IgD-negative memory B cell (primary cell): ENCODE measurements around the gene TENT4A. TPM values are rescaled to one million over a fixed set of nuclear protein-coding genes. Genes with fewer than 3 reads are reported as not detected.

Experiments
- H3K27ac Mint-ChIP-seq, 3 donors: one replicate each; pipeline ENCODE4 v1.8.0; 2020 to 2022; ENCODE audit warnings: mild to moderate bottlenecking in 3 of 3, mixed read lengths in 3 of 3, moderate library complexity in 1 of 3
- H3K27me3 Mint-ChIP-seq: one replicate; pipeline ENCODE4 v1.8.0; 2021; ENCODE audit warnings: mixed read lengths
- H3K36me3 Mint-ChIP-seq: one replicate; pipeline ENCODE4 v1.8.0; 2020; ENCODE audit warnings: mild to moderate bottlenecking, mixed read lengths
- H3K4me1 Mint-ChIP-seq, 3 donors: one replicate each; pipeline ENCODE4 v1.8.0; 2020 to 2022; ENCODE audit warnings: mixed read lengths in 3 of 3, mild to moderate bottlenecking in 1 of 3
- H3K4me3 Mint-ChIP-seq, 4 donors: one replicate each; pipeline ENCODE4 v1.8.0; 2020 to 2022; ENCODE audit warnings: mild to moderate bottlenecking in 4 of 4, mixed read lengths in 4 of 4, moderate library complexity in 3 of 4
- H3K9me3 Mint-ChIP-seq, 3 donors: one replicate each; pipeline ENCODE4 v1.8.0; 2020 to 2021; ENCODE audit warnings: mixed read lengths in 3 of 3, mild to moderate bottlenecking in 1 of 3
- polyA plus RNA-seq: library from polyadenylated mRNA; unstranded; fragments of 300-500 nt; fragmentation: Illumina TruSeq; gene quantifications from one replicate; pipeline ENCODE4 v1.2.3, GENCODE V29; 2021

Gene TENT4A
- polyA plus RNA-seq, 1 donor from 2014 or later, result 1.6 TPM

- H3K4me1 Mint-ChIP-seq, result peaks cover 25 to 28% (median 26%) of the 10 kb centered on the region in 3 donors
- H3K27me3 Mint-ChIP-seq, result no peaks in the 10 kb centered on the region
- no peaks in the 10 kb centered on the region for H3K9me3 Mint-ChIP-seq
- H3K36me3 Mint-ChIP-seq, result peaks cover 6% of the 10 kb centered on the region
- H3K27ac Mint-ChIP-seq, result peak overlapping the region; percentile 31 to 67 (median 53)
- H3K4me3 Mint-ChIP-seq, result peak overlapping the region in 1 of 4 donors; percentile 45
Measured at GRCh38 chr5:6739603-6740002, 26.4 kb downstream of the TENT4A start.

- Mint-ChIP-seq H3K27me3 (no peaks in the 10 kb centered on the region), H3K27ac (peak overlapping the region in 1 of 3 donors; percentile 53), H3K4me1 (peaks cover 17 to 22% (median 19%) of the 10 kb centered on the region in 3 donors), H3K4me3 (no peak overlapping the region), H3K36me3 (peaks cover 7% of the 10 kb centered on the region), H3K9me3 (no peaks in the 10 kb centered on the region)
Measured at GRCh38 chr5:6740586-6741150, 27.4 kb downstream of the TENT4A start.

GRCh38 chr5:6742081-6742758, 29.0 kb downstream of the TENT4A start:
- no peaks in the 10 kb centered on the region for H3K9me3 Mint-ChIP-seq
- H3K27me3 Mint-ChIP-seq, result no peaks in the 10 kb centered on the region
- peaks cover 6% of the 10 kb centered on the region for H3K36me3 Mint-ChIP-seq
- peaks cover 6 to 15% (median 11%) of the 10 kb centered on the region in 3 donors for H3K4me1 Mint-ChIP-seq
- no peak overlapping the region for H3K4me3 Mint-ChIP-seq
- peak overlapping the region in 1 of 3 donors; percentile 69 for H3K27ac Mint-ChIP-seq

- no peak overlapping the region for H3K27ac Mint-ChIP-seq
- no peaks in the 10 kb centered on the region for H3K9me3 Mint-ChIP-seq
- no peaks in the 10 kb centered on the region for H3K27me3 Mint-ChIP-seq
- peaks cover 3 to 10% (median 6%) of the 10 kb centered on the region in 3 donors for H3K4me1 Mint-ChIP-seq
- H3K4me3 Mint-ChIP-seq, result no peak overlapping the region
- peaks cover 6% of the 10 kb centered on the region for H3K36me3 Mint-ChIP-seq
Measured at GRCh38 chr5:6743161-6743560, 29.9 kb downstream of the TENT4A start.

GRCh38 chr5:6744841-6745705, 31.8 kb downstream of the TENT4A start:
- no peaks in the 10 kb centered on the region for H3K9me3 Mint-ChIP-seq
- H3K4me3 Mint-ChIP-seq, result no peak overlapping the region
- peaks cover 3 to 7% (median 6%) of the 10 kb centered on the region in 3 donors for H3K4me1 Mint-ChIP-seq
- H3K27me3 Mint-ChIP-seq, result no peaks in the 10 kb centered on the region
- peak overlapping the region; percentile 50 to 83 (median 61) for H3K27ac Mint-ChIP-seq
- H3K36me3 Mint-ChIP-seq, result peaks cover 9% of the 10 kb centered on the region

GRCh38 chr5:6745706-6746222, 32.5 kb downstream of the TENT4A start:
- H3K36me3 Mint-ChIP-seq, result peaks cover 9% of the 10 kb centered on the region
- no peak overlapping the region for H3K4me3 Mint-ChIP-seq
- peak overlapping the region; percentile 23 to 83 (median 57) for H3K27ac Mint-ChIP-seq
- H3K9me3 Mint-ChIP-seq, result no peaks in the 10 kb centered on the region
- H3K4me1 Mint-ChIP-seq, result peaks cover 3 to 7% (median 6%) of the 10 kb centered on the region in 3 donors
- no peaks in the 10 kb centered on the region for H3K27me3 Mint-ChIP-seq

- peaks cover 3 to 7% (median 6%) of the 10 kb centered on the region in 3 donors for H3K4me1 Mint-ChIP-seq
- peak overlapping the region in 1 of 3 donors; percentile 83 for H3K27ac Mint-ChIP-seq
- peaks cover 9% of the 10 kb centered on the region for H3K36me3 Mint-ChIP-seq
- H3K27me3 Mint-ChIP-seq, result no peaks in the 10 kb centered on the region
- no peak overlapping the region for H3K4me3 Mint-ChIP-seq
- no peaks in the 10 kb centered on the region for H3K9me3 Mint-ChIP-seq
Measured at GRCh38 chr5:6746244-6746643, 33.0 kb downstream of the TENT4A start.

- H3K27ac Mint-ChIP-seq, result no peak overlapping the region
- H3K27me3 Mint-ChIP-seq, result no peaks in the 10 kb centered on the region
- no peaks in the 10 kb centered on the region for H3K9me3 Mint-ChIP-seq
- H3K4me3 Mint-ChIP-seq, result no peak overlapping the region
- peaks cover 3 to 7% (median 6%) of the 10 kb centered on the region in 3 donors for H3K4me1 Mint-ChIP-seq
- peaks cover 9% of the 10 kb centered on the region for H3K36me3 Mint-ChIP-seq
Measured at GRCh38 chr5:6747103-6747502, 33.9 kb downstream of the TENT4A start.

GRCh38 chr5:6748142-6748541, 34.9 kb downstream of the TENT4A start:
- Mint-ChIP-seq H3K4me3 (no peak overlapping the region), H3K4me1 (peaks cover 3 to 7% (median 6%) of the 10 kb centered on the region in 3 donors), H3K27ac (no peak overlapping the region), H3K27me3 (no peaks in the 10 kb centered on the region), H3K9me3 (no peaks in the 10 kb centered on the region), H3K36me3 (peaks cover 9% of the 10 kb centered on the region)

GRCh38 chr5:6749026-6749716, 35.9 kb downstream of the TENT4A start:
- H3K9me3 Mint-ChIP-seq, result no peaks in the 10 kb centered on the region
- no peak overlapping the region for H3K4me3 Mint-ChIP-seq
- H3K36me3 Mint-ChIP-seq, result peaks cover 9% of the 10 kb centered on the region
- no peaks in the 10 kb centered on the region for H3K27me3 Mint-ChIP-seq
- H3K27ac Mint-ChIP-seq, result no peak overlapping the region
- H3K4me1 Mint-ChIP-seq, result peaks cover 1 to 7% (median 6%) of the 10 kb centered on the region in 3 donors

- H3K9me3 Mint-ChIP-seq, result no peaks in the 10 kb centered on the region
- peaks cover 1 to 7% (median 6%) of the 10 kb centered on the region in 3 donors for H3K4me1 Mint-ChIP-seq
- H3K27me3 Mint-ChIP-seq, result no peaks in the 10 kb centered on the region
- H3K4me3 Mint-ChIP-seq, result no peak overlapping the region
- H3K27ac Mint-ChIP-seq, result no peak overlapping the region
- peaks cover 8% of the 10 kb centered on the region for H3K36me3 Mint-ChIP-seq
Measured at GRCh38 chr5:6750142-6750840, 37.1 kb downstream of the TENT4A start.

- Mint-ChIP-seq H3K36me3 (peaks cover 6% of the 10 kb centered on the region), H3K4me1 (peaks cover 0 to 1% (median 0%) of the 10 kb centered on the region in 3 donors), H3K27me3 (no peaks in the 10 kb centered on the region), H3K27ac (no peak overlapping the region), H3K4me3 (no peak overlapping the region), H3K9me3 (no peaks in the 10 kb centered on the region)
Measured at GRCh38 chr5:6750951-6751685, 37.9 kb downstream of the TENT4A start.

- Mint-ChIP-seq H3K27me3 (no peaks in the 10 kb centered on the region), H3K9me3 (no peaks in the 10 kb centered on the region)
Measured at GRCh38 chr5:6752236-6752635, 39.0 kb downstream of the TENT4A start.

More at GRCh38 chr5:6752236-6752635, 39.0 kb downstream of the TENT4A start:
- Mint-ChIP-seq H3K4me3 (no peak overlapping the region), H3K4me1 (peaks cover 0 to 1% (median 0%) of the 10 kb centered on the region in 3 donors), H3K27ac (no peak overlapping the region), H3K36me3 (peaks cover 8% of the 10 kb centered on the region)
